NCI-H2196 treated with DMSO at 0.1 percent for 48 hours (cell line): ENCODE results near the gene TTC21B.
A peak's percentile ranks its signal among the peaks of the same experiment; 100 is the strongest.

Source experiments
- DNase-seq: peaks from one replicate; lab custom pipeline; 2025; ENCODE audit not compliant: unreplicated experiment; lab: John Stamatoyannopoulos, UW

Gene TTC21B

GRCh38 chr2:165839610-165840009 lies 114.0 kb downstream of the TTC21B start:
- no peak for DNase-seq

- no peak for DNase-seq
Measured at GRCh38 chr2:165837122-165837521, 116.5 kb downstream of the TTC21B start.

- no peak for DNase-seq
Measured at GRCh38 chr2:165835363-165835762, 118.2 kb downstream of the TTC21B start.

GRCh38 chr2:165833156-165833555 lies 120.4 kb downstream of the TTC21B start:
- no peak for DNase-seq

- no peak for DNase-seq
Measured at GRCh38 chr2:165827921-165828276, 125.7 kb downstream of the TTC21B start.

- no peak for DNase-seq
Measured at GRCh38 chr2:165827016-165827920, 126.3 kb downstream of the TTC21B start.

- peak; percentile 52 for DNase-seq
Measured at GRCh38 chr2:165825041-165825440, 128.5 kb downstream of the TTC21B start.
